HL-60 (cell line): ENCODE measurements around the gene IRAK2.
"Not testable (repeated sequence)": the region's sequence is repeated elsewhere in the genome, so short reads cannot be mapped to it uniquely, and the experiment has no call there.

Experiments
- DNase-seq, 2 experiments: peaks; one replicate each; pipeline ENCODE4 v3.0.0-alpha.2; 2010 to 2020; ENCODE audit warnings: low read depth in 1 of 2, low spot score in 1 of 2
- H3K27ac ChIP-seq: fragments of 250-450 bp; sonication (Bioruptor Pico); replicated peaks from 2 replicates; pipeline ENCODE4 v1.5.1; 2020; ENCODE audit warnings: mild to moderate bottlenecking, moderate library complexity
- H3K27me3 ChIP-seq: fragments of 250-450 bp; sonication (Bioruptor Pico); 2 replicates; pipeline ENCODE4 v1.5.1; 2021; ENCODE audit warnings: mild to moderate bottlenecking, moderate library complexity; ENCODE audit not compliant: insufficient read depth, poor library complexity, severe bottlenecking
- H3K4me3 ChIP-seq: replicated peaks from 2 replicates; pipeline ENCODE4 v1.5.1; 2011; ENCODE audit warnings: mild to moderate bottlenecking, control low read depth, low read length; ENCODE audit not compliant: insufficient read depth
- CTCF ChIP-seq: IDR thresholded peaks from one replicate; pipeline ENCODE4 v1.5.1; 2011; ENCODE audit warnings: low read length, control low read depth, inconsistent platforms; ENCODE audit not compliant: insufficient read depth
- GABPA ChIP-seq: IDR thresholded peaks from 2 replicates; pipeline ENCODE4 v1.6.1; 2012; ENCODE audit warnings: low read depth
- POLR2AphosphoS5 ChIP-seq: IDR thresholded peaks from 2 replicates; pipeline ENCODE4 v1.6.1; 2012; ENCODE audit warnings: low read depth
- REST ChIP-seq: IDR thresholded peaks from 2 replicates; pipeline ENCODE4 v1.6.1; 2012; ENCODE audit warnings: low read depth; ENCODE audit not compliant: insufficient replicate concordance
- SPI1 ChIP-seq: IDR thresholded peaks from 2 replicates; pipeline ENCODE4 v1.6.1; 2012; ENCODE audit warnings: low read depth, mild to moderate bottlenecking, borderline replicate concordance

Gene IRAK2

GRCh38 chr3:10155123-10155472, 9.6 kb upstream of the IRAK2 start:
- Histone ChIP-seq H3K4me3 (no peak overlapping the region), H3K27ac (no peak overlapping the region), H3K27me3 (no peaks in the 10 kb centered on the region)
- no peak for DNase-seq
- TF ChIP-seq CTCF = no peak
- TF ChIP-seq REST = no peak
- TF ChIP-seq GABPA = no peak
- TF ChIP-seq SPI1 = no peak
- no peak for TF ChIP-seq POLR2AphosphoS5

GRCh38 chr3:10155658-10156057, 9.1 kb upstream of the IRAK2 start:
- Histone ChIP-seq H3K4me3 (no peak overlapping the region), H3K27ac (no peak overlapping the region), H3K27me3 (no peaks in the 10 kb centered on the region)
- DNase-seq = no peak
- no peak for TF ChIP-seq POLR2AphosphoS5
- TF ChIP-seq GABPA = no peak
- TF ChIP-seq SPI1 = no peak
- no peak for TF ChIP-seq REST
- TF ChIP-seq CTCF = no peak

GRCh38 chr3:10157031-10157430, 7.7 kb upstream of the IRAK2 start:
- no peak for DNase-seq
- Histone ChIP-seq H3K27me3 (no peaks in the 10 kb centered on the region), H3K4me3 (no peak overlapping the region), H3K27ac (no peak overlapping the region)
- no peak for TF ChIP-seq SPI1
- TF ChIP-seq CTCF = no peak
- TF ChIP-seq GABPA = no peak
- no peak for TF ChIP-seq POLR2AphosphoS5
- TF ChIP-seq REST = no peak

- H3K4me3 ChIP-seq, H3K27me3 ChIP-seq, H3K27ac ChIP-seq, DNase-seq: not testable (repeated sequence)
Measured at GRCh38 chr3:10158555-10158954, 6.2 kb upstream of the IRAK2 start.
